Erythroblast (primary cell): ENCODE measurements around the gene SMG9.

Experiments
- GATA1 ChIP-seq: IDR thresholded peaks from 2 replicates; pipeline ENCODE4 v1.6.1; 2011; ENCODE audit warnings: low read depth, mild to moderate bottlenecking, control low read depth, low read length, moderate library complexity
- POLR2A ChIP-seq: IDR thresholded peaks from 2 replicates; pipeline ENCODE4 v1.6.1; 2011; ENCODE audit warnings: mild to moderate bottlenecking, low read length

DNA sequence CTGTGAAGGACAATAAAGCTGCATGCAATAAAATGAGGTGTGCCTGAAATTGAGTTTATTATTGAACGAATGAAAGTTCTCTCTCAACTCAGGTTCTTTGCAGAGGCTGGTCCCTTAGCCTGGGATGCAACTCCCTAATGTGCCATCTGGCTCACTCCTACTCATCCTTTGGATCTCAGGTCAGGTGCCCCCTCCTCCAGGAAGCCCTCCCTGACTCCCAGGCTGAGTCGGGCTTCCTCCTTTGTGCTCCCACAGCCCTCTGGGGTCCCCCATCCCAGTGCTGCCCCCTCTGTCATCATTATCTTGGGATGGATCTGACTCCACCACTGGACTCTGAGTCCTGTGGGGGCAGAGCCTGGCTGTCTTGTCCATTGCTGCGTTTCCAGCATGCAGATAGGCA lies 41.6 kb downstream of the SMG9 start:
- no peak for TF ChIP-seq POLR2A
- TF ChIP-seq GATA1: no peak
